ENCODE measurements around the gene MAB21L2.

The MAB21L2 gene

GRCh38 chr4:150540536-150540935 is 41.4 kb upstream of the MAB21L2 start:
- no peak for TF ChIP-seq EZH2phosphoT487 (conservative IDR thresholded peaks at IDR 0.05; ENCODE audit: low read length)
- TF ChIP-seq CTCF (IDR thresholded peaks at IDR 0.05; ENCODE audit: insufficient read depth, low read length, poor library complexity, severe bottlenecking): no peak
- Histone ChIP-seq H3F3A (ENCODE audit: insufficient read depth) (peaks cover 5% of the 10 kb centered on the region; the same call in 1 of the 2 replicates), H3K36me3 (ENCODE audit: low read length) (no peaks in the 10 kb centered on the region), H3K79me2 (ENCODE audit: insufficient read depth, low read length) (no peaks in the 10 kb centered on the region), H2AFZ (ENCODE audit: low read depth, low read length, severe bottlenecking) (no peak overlapping the region), H3K4me2 (ENCODE audit: low read depth, low read length, poor library complexity, severe bottlenecking) (no peak overlapping the region), H3K4me3 (ENCODE audit: insufficient read depth, low read length, poor library complexity, severe bottlenecking) (no peak overlapping the region), H3K27ac (ENCODE audit: low read depth, low read length) (no peak overlapping the region), H3K27me3 (ENCODE audit: low read length) (no peaks in the 10 kb centered on the region), H3K9ac (ENCODE audit: low read length) (no peak overlapping the region), H3K9me2 (replicated peaks; ENCODE audit: insufficient read depth, low read length) (no peaks in the 10 kb centered on the region), H4K20me1 (ENCODE audit: low read depth, low read length) (no peaks in the 10 kb centered on the region), H3K9me3 (ENCODE audit: insufficient read depth, low read length) (no peaks in the 10 kb centered on the region)

- H3K79me2 ChIP-seq (ENCODE audit: insufficient read depth, low read length): no peaks in the 10 kb centered on the region
- no peaks in the 10 kb centered on the region for H3K9me3 ChIP-seq (ENCODE audit: insufficient read depth, low read length)
- H3K4me3 ChIP-seq (ENCODE audit: insufficient read depth, low read length, poor library complexity, severe bottlenecking): no peak overlapping the region
- H3K4me2 ChIP-seq (ENCODE audit: low read depth, low read length, poor library complexity, severe bottlenecking): no peak overlapping the region
- no peaks in the 10 kb centered on the region for H3K27me3 ChIP-seq (ENCODE audit: low read length)
- no peaks in the 10 kb centered on the region for H4K20me1 ChIP-seq (ENCODE audit: low read depth, low read length)
- no peaks in the 10 kb centered on the region for H3K9me2 ChIP-seq (replicated peaks; ENCODE audit: insufficient read depth, low read length)
- no peak overlapping the region for H2AFZ ChIP-seq (ENCODE audit: low read depth, low read length, severe bottlenecking)
- TF ChIP-seq CTCF (IDR thresholded peaks at IDR 0.05; ENCODE audit: insufficient read depth, low read length, poor library complexity, severe bottlenecking) (no peak), EZH2phosphoT487 (conservative IDR thresholded peaks at IDR 0.05; ENCODE audit: low read length) (no peak)
- peaks cover 5% of the 10 kb centered on the region; the same call in 1 of the 2 replicates for H3F3A ChIP-seq (ENCODE audit: insufficient read depth)
- no peak overlapping the region for H3K9ac ChIP-seq (ENCODE audit: low read length)
- H3K36me3 ChIP-seq (ENCODE audit: low read length): no peaks in the 10 kb centered on the region
- no peak overlapping the region for H3K27ac ChIP-seq (ENCODE audit: low read depth, low read length)
Observed at GRCh38 chr4:150540959-150541360, 41.0 kb upstream of the MAB21L2 start.

GRCh38 chr4:150541681-150542080 is 40.3 kb upstream of the MAB21L2 start:
- TF ChIP-seq CTCF (IDR thresholded peaks at IDR 0.05; ENCODE audit: insufficient read depth, low read length, poor library complexity, severe bottlenecking): no peak
- no peak for TF ChIP-seq EZH2phosphoT487 (conservative IDR thresholded peaks at IDR 0.05; ENCODE audit: low read length)
- Histone ChIP-seq H3K9me2 (replicated peaks; ENCODE audit: insufficient read depth, low read length) (no peaks in the 10 kb centered on the region), H3K4me3 (ENCODE audit: insufficient read depth, low read length, poor library complexity, severe bottlenecking) (no peak overlapping the region), H3K9ac (ENCODE audit: low read length) (no peak overlapping the region), H3F3A (ENCODE audit: insufficient read depth) (peaks cover 5% of the 10 kb centered on the region; the same call in 1 of the 2 replicates), H3K79me2 (ENCODE audit: insufficient read depth, low read length) (no peaks in the 10 kb centered on the region), H3K9me3 (ENCODE audit: insufficient read depth, low read length) (no peaks in the 10 kb centered on the region), H4K20me1 (ENCODE audit: low read depth, low read length) (no peaks in the 10 kb centered on the region), H2AFZ (ENCODE audit: low read depth, low read length, severe bottlenecking) (no peak overlapping the region), H3K4me2 (ENCODE audit: low read depth, low read length, poor library complexity, severe bottlenecking) (no peak overlapping the region), H3K27ac (ENCODE audit: low read depth, low read length) (no peak overlapping the region), H3K27me3 (ENCODE audit: low read length) (no peaks in the 10 kb centered on the region), H3K36me3 (ENCODE audit: low read length) (no peaks in the 10 kb centered on the region)
